Measurements from ENCODE around the gene LHPP.

The LHPP gene

GRCh38 chr10:124648131-124648475 is 186.5 kb downstream of the LHPP start:
- no peak for TF ChIP-seq ZFX (IDR thresholded peaks at IDR 0.05)
- TF ChIP-seq, protein P1, sequence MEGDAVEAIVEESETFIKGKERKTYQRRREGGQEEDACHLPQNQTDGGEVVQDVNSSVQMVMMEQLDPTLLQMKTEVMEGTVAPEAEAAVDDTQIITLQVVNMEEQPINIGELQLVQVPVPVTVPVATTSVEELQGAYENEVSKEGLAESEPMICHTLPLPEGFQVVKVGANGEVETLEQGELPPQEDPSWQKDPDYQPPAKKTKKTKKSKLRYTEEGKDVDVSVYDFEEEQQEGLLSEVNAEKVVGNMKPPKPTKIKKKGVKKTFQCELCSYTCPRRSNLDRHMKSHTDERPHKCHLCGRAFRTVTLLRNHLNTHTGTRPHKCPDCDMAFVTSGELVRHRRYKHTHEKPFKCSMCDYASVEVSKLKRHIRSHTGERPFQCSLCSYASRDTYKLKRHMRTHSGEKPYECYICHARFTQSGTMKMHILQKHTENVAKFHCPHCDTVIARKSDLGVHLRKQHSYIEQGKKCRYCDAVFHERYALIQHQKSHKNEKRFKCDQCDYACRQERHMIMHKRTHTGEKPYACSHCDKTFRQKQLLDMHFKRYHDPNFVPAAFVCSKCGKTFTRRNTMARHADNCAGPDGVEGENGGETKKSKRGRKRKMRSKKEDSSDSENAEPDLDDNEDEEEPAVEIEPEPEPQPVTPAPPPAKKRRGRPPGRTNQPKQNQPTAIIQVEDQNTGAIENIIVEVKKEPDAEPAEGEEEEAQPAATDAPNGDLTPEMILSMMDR (conservative IDR thresholded peaks at IDR 0.05) = no peak
- no peak overlapping the region for H3K27ac ChIP-seq

DNA sequence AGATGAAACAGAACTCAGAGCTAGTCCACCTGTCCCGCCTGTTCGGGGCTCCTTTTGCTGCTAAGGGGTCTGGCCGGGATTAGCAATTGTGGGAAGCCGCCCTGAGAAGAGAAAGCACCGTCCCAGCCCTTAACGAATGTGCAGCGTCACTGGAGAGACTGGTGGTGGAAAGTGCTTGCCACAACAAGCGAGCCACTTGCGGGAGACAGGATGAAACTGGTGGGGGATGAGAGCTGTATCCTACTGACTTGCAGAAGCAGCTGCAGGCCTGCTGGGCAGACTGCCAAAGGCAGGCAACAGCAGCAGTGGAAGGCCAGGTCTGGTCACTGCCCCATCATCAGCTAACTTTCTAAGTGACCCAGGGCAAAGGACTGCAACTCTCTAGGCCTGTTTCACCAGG is 187.1 kb downstream of the LHPP start:
- no peak for TF ChIP-seq ZFX (IDR thresholded peaks at IDR 0.05)
- TF ChIP-seq, protein P1 (conservative IDR thresholded peaks at IDR 0.05) = no peak
- no peak overlapping the region for H3K27ac ChIP-seq

GRCh38 chr10:124649214-124649613 is 187.6 kb downstream of the LHPP start:
- TF ChIP-seq ZFX (IDR thresholded peaks at IDR 0.05) = no peak
- TF ChIP-seq, protein P1 (conservative IDR thresholded peaks at IDR 0.05) = no peak
- no peak overlapping the region for H3K27ac ChIP-seq

- TF ChIP-seq ZFX (IDR thresholded peaks at IDR 0.05) = no peak
- TF ChIP-seq, protein P1 (conservative IDR thresholded peaks at IDR 0.05) = no peak
- no peak overlapping the region for H3K27ac ChIP-seq
Measured at GRCh38 chr10:124650263-124650662, 188.6 kb downstream of the LHPP start.

DNA sequence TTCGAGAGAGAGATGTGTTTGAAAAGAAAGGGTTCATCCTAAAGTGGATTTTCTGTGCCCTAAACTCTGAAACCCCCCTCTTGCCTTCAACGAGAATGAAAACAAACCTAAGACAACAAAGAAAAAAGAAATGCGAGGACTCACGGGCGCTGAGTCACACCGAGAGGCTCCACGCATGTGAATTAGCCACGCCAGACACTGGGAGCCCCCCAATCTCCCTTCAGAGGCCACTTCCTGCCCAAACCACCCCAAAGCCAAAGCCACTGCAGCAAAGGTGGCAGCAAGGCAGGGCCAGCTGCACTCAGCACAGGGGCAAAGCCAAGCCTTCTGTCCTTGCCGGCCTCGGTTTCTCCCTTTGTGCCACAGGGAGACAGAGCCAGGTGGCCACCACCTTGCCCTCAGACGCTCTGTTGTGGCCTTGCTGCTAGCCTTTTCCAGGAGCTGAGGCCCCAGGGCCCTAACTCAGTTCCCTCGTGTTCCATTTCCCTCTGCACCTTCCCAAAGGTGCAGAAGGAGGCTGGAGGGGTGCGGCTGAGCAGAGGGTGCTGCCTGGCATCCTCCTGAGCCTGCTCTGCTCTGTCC is 189.3 kb downstream of the LHPP start:
- no peak for TF ChIP-seq ZFX (IDR thresholded peaks at IDR 0.05)
- TF ChIP-seq, protein P1 (conservative IDR thresholded peaks at IDR 0.05) = no peak

GRCh38 chr10:124651402-124651891 is 189.8 kb downstream of the LHPP start:
- no peak for TF ChIP-seq ZFX (IDR thresholded peaks at IDR 0.05)
- TF ChIP-seq, protein P1 (conservative IDR thresholded peaks at IDR 0.05) = no peak
- no peak overlapping the region for H3K27ac ChIP-seq

More for the DNA sequence above, 189.3 kb downstream of the LHPP start:
- H3K27ac ChIP-seq = no peak overlapping the region

GRCh38 chr10:124652200-124652599 is 190.6 kb downstream of the LHPP start:
- H3K27ac ChIP-seq = no peak overlapping the region
- no peak for TF ChIP-seq ZFX (IDR thresholded peaks at IDR 0.05)
- TF ChIP-seq, protein P1 (conservative IDR thresholded peaks at IDR 0.05) = no peak
